ENCODE data around the gene CDHR4.

DNA sequence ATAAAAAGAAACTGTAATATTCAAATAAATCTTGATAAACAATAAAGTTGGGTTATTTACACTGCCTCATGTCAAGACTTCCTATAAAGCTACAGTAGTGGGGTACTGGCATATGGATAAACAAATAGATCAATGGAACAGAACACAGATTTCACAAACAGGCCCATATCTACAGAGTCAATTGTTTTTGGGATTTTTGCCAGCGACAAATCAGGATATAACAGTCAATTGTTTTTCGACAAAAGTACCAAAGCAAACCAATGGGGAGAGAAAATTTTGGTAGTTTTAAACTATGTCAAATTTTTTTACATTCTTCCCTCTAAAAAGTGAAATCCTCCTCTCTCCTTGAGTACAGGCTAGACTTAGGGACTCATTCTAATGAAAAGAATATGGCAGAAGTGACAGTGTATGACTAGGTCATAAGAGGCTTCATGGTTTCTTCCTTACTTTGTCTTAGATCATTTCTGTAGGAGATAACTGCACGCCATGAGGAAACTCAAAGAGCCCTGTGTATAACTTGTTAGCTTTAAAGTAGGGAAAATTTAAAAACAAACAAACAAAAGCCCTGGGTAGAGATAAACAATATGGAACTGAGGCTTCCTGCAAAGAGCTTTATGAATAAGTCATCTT lies 30.3 kb downstream of the CDHR4 start:
- TF ChIP-seq CTCF (IDR thresholded peaks at IDR 0.05; ENCODE audit: poor library complexity) (no peak), EZH2 (IDR thresholded peaks at IDR 0.05; ENCODE audit: borderline replicate concordance) (no peak)
